Astrocyte (in vitro differentiated cells and primary cell): ENCODE results near the gene CHRNB4. TPM values are rescaled to one million over a fixed set of nuclear protein-coding genes. Genes with fewer than 3 reads are reported as not detected.

Experiments
- DNase-seq: peaks from one replicate; pipeline ENCODE4 v3.0.0-alpha.2; 2010; ENCODE audit warnings: low read depth
- FAIRE-seq: peaks from 2 replicates; lab custom pipeline; 2011; peaks lifted over from hg19 to GRCh38; lab: Jason Lieb, UNC
- H2AFZ ChIP-seq: 2 replicates; pipeline ENCODE4 v1.6.0; 2012; ENCODE audit warnings: low read depth, low read length, inconsistent platforms
- H3K27ac ChIP-seq: 2 replicates; pipeline ENCODE4 v1.5.1; 2011; ENCODE audit warnings: low read depth, low read length, inconsistent platforms
- H3K27me3 ChIP-seq: 2 replicates; pipeline ENCODE4 v1.6.0; 2011; ENCODE audit warnings: low read length, inconsistent platforms; ENCODE audit not compliant: insufficient read depth
- H3K36me3 ChIP-seq: 2 replicates; pipeline ENCODE4 v1.5.1; 2011; ENCODE audit warnings: low read length, inconsistent platforms; ENCODE audit not compliant: insufficient read depth
- H3K4me1 ChIP-seq: 2 replicates; pipeline ENCODE4 v1.5.1; 2011; ENCODE audit warnings: low read length, inconsistent platforms; ENCODE audit not compliant: insufficient read depth
- H3K4me2 ChIP-seq: 2 replicates; pipeline ENCODE4 v1.6.0; 2012; ENCODE audit warnings: low read length, inconsistent platforms
- H3K4me3 ChIP-seq: 2 replicates; pipeline ENCODE4 v1.5.1; 2011; ENCODE audit warnings: low read depth, mild to moderate bottlenecking, low read length, inconsistent platforms; ENCODE audit not compliant: insufficient read depth
- H3K79me2 ChIP-seq: 2 replicates; pipeline ENCODE4 v1.6.0; 2012; ENCODE audit warnings: mild to moderate bottlenecking, low read length, inconsistent platforms; ENCODE audit not compliant: insufficient read depth
- H3K9ac ChIP-seq: 2 replicates; pipeline ENCODE4 v1.6.0; 2012; ENCODE audit warnings: mild to moderate bottlenecking, low read length, inconsistent platforms
- H3K9me3 ChIP-seq: 2 replicates; pipeline ENCODE4 v1.5.1; 2012; ENCODE audit warnings: low read depth, mild to moderate bottlenecking, low read length, inconsistent platforms; ENCODE audit not compliant: insufficient read depth
- H4K20me1 ChIP-seq: 2 replicates; pipeline ENCODE4 v1.6.0; 2012; ENCODE audit warnings: low read length, inconsistent platforms; ENCODE audit not compliant: insufficient read depth
- H3K27ac Mint-ChIP-seq: one replicate; pipeline ENCODE4 v1.8.0; 2021; ENCODE audit warnings: mild to moderate bottlenecking, mixed read lengths; ENCODE audit not compliant: unreplicated experiment
- H3K27me3 Mint-ChIP-seq: one replicate; pipeline ENCODE4 v1.8.0; 2021; ENCODE audit warnings: low read depth, mixed read lengths; ENCODE audit not compliant: unreplicated experiment
- H3K36me3 Mint-ChIP-seq: one replicate; pipeline ENCODE4 v1.8.0; 2021; ENCODE audit warnings: low read depth, mixed read lengths; ENCODE audit not compliant: unreplicated experiment
- H3K4me1 Mint-ChIP-seq: one replicate; pipeline ENCODE4 v1.8.0; 2021; ENCODE audit warnings: low read depth, mixed read lengths; ENCODE audit not compliant: unreplicated experiment
- H3K4me3 Mint-ChIP-seq: one replicate; pipeline ENCODE4 v1.8.0; 2021; ENCODE audit warnings: mild to moderate bottlenecking, moderate library complexity, mixed read lengths; ENCODE audit not compliant: unreplicated experiment
- H3K9me3 Mint-ChIP-seq: one replicate; pipeline ENCODE4 v1.8.0; 2021; ENCODE audit warnings: mild to moderate bottlenecking, mixed read lengths; ENCODE audit not compliant: unreplicated experiment
- CTCF ChIP-seq: IDR thresholded peaks from 2 replicates; pipeline ENCODE4 v1.5.1; 2011; ENCODE audit warnings: low read depth, mild to moderate bottlenecking, inconsistent platforms, low read length, moderate library complexity; ENCODE audit not compliant: insufficient read depth
- EZH2 ChIP-seq: IDR thresholded peaks from 2 replicates; pipeline ENCODE4 v1.6.1; 2012; ENCODE audit warnings: mild to moderate bottlenecking, low read length, inconsistent platforms; ENCODE audit not compliant: insufficient read depth
- total RNA-seq: library from RNA; stranded (reverse); gene quantifications from 2 replicates; pipeline ENCODE4 v1.2.1, GENCODE V29; 2021

Gene CHRNB4
- total RNA-seq, 1 donor from 2014 or later, result not detected

- Mint-ChIP-seq H3K9me3 (peaks cover 3% of the 10 kb centered on the region), H3K36me3 (no peaks in the 10 kb centered on the region), H3K27ac (no peak overlapping the region), H3K27me3 (peaks cover 65% of the 10 kb centered on the region), H3K4me3 (peak overlapping the region; percentile 20), H3K4me1 (peaks cover 2% of the 10 kb centered on the region)
- Histone ChIP-seq H3K27ac (no peak overlapping the region), H3K9ac (no peak overlapping the region), H3K4me2 (peak overlapping the region; percentile 69), H3K9me3 (no peaks in the 10 kb centered on the region), H3K4me3 (no peak overlapping the region), H3K36me3 (no peaks in the 10 kb centered on the region), H3K4me1 (no peaks in the 10 kb centered on the region), H3K79me2 (no peaks in the 10 kb centered on the region), H3K27me3 (peaks cover 40% of the 10 kb centered on the region), H2AFZ (no peak overlapping the region), H4K20me1 (no peaks in the 10 kb centered on the region)
- TF ChIP-seq CTCF (no peak), EZH2 (no peak)
- FAIRE-seq (no peak), DNase-seq (no peak)
Observed at GRCh38 chr15:78619022-78619950, 21.7 kb downstream of the CHRNB4 start.

GRCh38 chr15:78618490-78618934 is 22.5 kb downstream of the CHRNB4 start:
- Mint-ChIP-seq H3K27me3 (peaks cover 58% of the 10 kb centered on the region), H3K9me3 (peaks cover 3% of the 10 kb centered on the region), H3K36me3 (no peaks in the 10 kb centered on the region), H3K27ac (no peak overlapping the region), H3K4me3 (peak overlapping the region; percentile 46), H3K4me1 (peaks cover 2% of the 10 kb centered on the region)
- FAIRE-seq (peak; percentile 47), DNase-seq (peak; percentile 48)
- H3K27ac ChIP-seq, result no peak overlapping the region
- H3K4me1 ChIP-seq, result no peaks in the 10 kb centered on the region
- H3K4me3 ChIP-seq, result no peak overlapping the region
- no peaks in the 10 kb centered on the region for H3K79me2 ChIP-seq
- no peaks in the 10 kb centered on the region for H3K9me3 ChIP-seq
- no peak overlapping the region for H3K4me2 ChIP-seq
- TF ChIP-seq CTCF (peak; percentile 80), EZH2 (no peak)
- H3K27me3 ChIP-seq, result peaks cover 41% of the 10 kb centered on the region
- H3K9ac ChIP-seq, result no peak overlapping the region
- H4K20me1 ChIP-seq, result no peaks in the 10 kb centered on the region
- no peak overlapping the region for H2AFZ ChIP-seq
- H3K36me3 ChIP-seq, result no peaks in the 10 kb centered on the region

DNA sequence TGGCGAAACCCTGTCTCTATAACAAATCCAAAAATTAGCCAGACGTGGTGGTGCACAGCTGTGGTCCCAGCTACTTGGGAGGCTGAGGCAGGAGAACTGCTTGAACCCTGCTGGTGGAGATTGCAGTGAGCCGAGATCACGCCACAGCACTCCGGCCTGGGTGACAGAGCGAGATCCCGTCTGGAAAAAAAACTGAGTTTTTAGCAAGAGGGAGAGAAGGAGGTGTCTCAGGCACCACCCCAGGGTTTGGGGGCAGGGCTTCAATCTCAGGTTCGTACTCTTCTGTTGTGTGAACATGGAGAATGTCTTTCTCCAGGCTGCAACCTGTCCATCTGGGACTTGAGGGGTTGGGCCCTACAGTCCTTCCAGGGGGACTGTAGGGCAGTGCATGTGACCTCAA is 22.9 kb downstream of the CHRNB4 start:
- no peak for TF ChIP-seq EZH2
- no peak for TF ChIP-seq CTCF
- peaks cover 2% of the 10 kb centered on the region for H3K4me1 Mint-ChIP-seq
- H3K27ac ChIP-seq, result no peak overlapping the region

More for the DNA sequence above, 22.9 kb downstream of the CHRNB4 start:
- Mint-ChIP-seq H3K9me3 (peaks cover 2% of the 10 kb centered on the region), H3K27me3 (peaks cover 54% of the 10 kb centered on the region), H3K4me3 (no peak overlapping the region), H3K27ac (no peak overlapping the region), H3K36me3 (no peaks in the 10 kb centered on the region)
- Histone ChIP-seq H3K4me2 (no peak overlapping the region), H3K79me2 (no peaks in the 10 kb centered on the region), H3K36me3 (no peaks in the 10 kb centered on the region), H3K4me3 (no peak overlapping the region), H3K9ac (no peak overlapping the region), H3K27me3 (peaks cover 37% of the 10 kb centered on the region), H2AFZ (no peak overlapping the region), H3K9me3 (no peaks in the 10 kb centered on the region), H3K4me1 (no peaks in the 10 kb centered on the region), H4K20me1 (no peaks in the 10 kb centered on the region)
- DNase-seq (no peak), FAIRE-seq (no peak)
